HUES6 (cell line): ENCODE measurements around the gene PIGT.

Source experiments
- H3K27ac ChIP-seq: 2 replicates; pipeline ENCODE4 v1.7.0; 2013; ENCODE audit warnings: low read depth, mild to moderate bottlenecking, low read length, inconsistent platforms
- H3K27me3 ChIP-seq: 2 replicates; pipeline ENCODE4 v1.6.1; 2013; ENCODE audit warnings: low read length; ENCODE audit not compliant: control insufficient read depth, insufficient read depth
- H3K36me3 ChIP-seq: 2 replicates; pipeline ENCODE4 v1.6.1; 2013; ENCODE audit warnings: low read length; ENCODE audit not compliant: control insufficient read depth, insufficient read depth
- H3K4me1 ChIP-seq: 2 replicates; pipeline ENCODE4 v1.6.1; 2013; ENCODE audit warnings: low read length; ENCODE audit not compliant: control insufficient read depth, insufficient read depth
- H3K4me3 ChIP-seq: 2 replicates; pipeline ENCODE4 v1.5.1; 2013; ENCODE audit warnings: low read depth, low read length
- H3K9ac ChIP-seq: one replicate; pipeline ENCODE4 v1.6.1; 2013; ENCODE audit warnings: mild to moderate bottlenecking, low read length
- H3K9me3 ChIP-seq: 2 replicates; pipeline ENCODE4 v1.6.1; 2013; ENCODE audit warnings: low read depth, low read length; ENCODE audit not compliant: control insufficient read depth, insufficient read depth

Gene PIGT

GRCh38 chr20:45402946-45403345, 13.0 kb upstream of the PIGT start:
- Histone ChIP-seq H3K4me3 (no peak overlapping the region), H3K27ac (no peak overlapping the region), H3K9me3 (peaks cover 31% of the 10 kb centered on the region), H3K4me1 (peaks cover 11% of the 10 kb centered on the region; the same call in 1 of the 2 replicates), H3K36me3 (no peaks in the 10 kb centered on the region), H3K27me3 (peaks cover 49% of the 10 kb centered on the region), H3K9ac (no peak overlapping the region)

- H3K4me3 ChIP-seq, result no peak overlapping the region
- peaks cover 26% of the 10 kb centered on the region for H3K9me3 ChIP-seq
These were observed 11.5 kb upstream of the PIGT start for GRCh38 chr20:45404438-45404837.

GRCh38 chr20:45405571-45406259, 10.2 kb upstream of the PIGT start:
- Histone ChIP-seq H3K4me3 (peak overlapping the region; percentile 75), H3K27ac (no peak overlapping the region), H3K9me3 (peaks cover 14% of the 10 kb centered on the region), H3K27me3 (peaks cover 57% of the 10 kb centered on the region), H3K36me3 (peaks cover 22% of the 10 kb centered on the region), H3K9ac (peak overlapping the region; percentile 61), H3K4me1 (peaks cover 11% of the 10 kb centered on the region; the same call in 1 of the 2 replicates)

More at GRCh38 chr20:45404438-45404837, 11.5 kb upstream of the PIGT start:
- Histone ChIP-seq H3K4me1 (peaks cover 11% of the 10 kb centered on the region; the same call in 1 of the 2 replicates), H3K27me3 (peaks cover 57% of the 10 kb centered on the region), H3K36me3 (peaks cover 9% of the 10 kb centered on the region), H3K9ac (no peak overlapping the region), H3K27ac (no peak overlapping the region)

- peaks cover 7% of the 10 kb centered on the region for H3K9me3 ChIP-seq
- H3K27ac ChIP-seq, result no peak overlapping the region
- peak overlapping the region; percentile 75 for H3K4me3 ChIP-seq
- H3K9ac ChIP-seq, result peak overlapping the region; percentile 72
- H3K36me3 ChIP-seq, result peaks cover 24% of the 10 kb centered on the region
- peaks cover 57% of the 10 kb centered on the region for H3K27me3 ChIP-seq
- peaks cover 11% of the 10 kb centered on the region; the same call in 1 of the 2 replicates for H3K4me1 ChIP-seq
These were observed 9.5 kb upstream of the PIGT start for GRCh38 chr20:45406260-45407066.

GRCh38 chr20:45407067-45407745, 8.7 kb upstream of the PIGT start:
- H3K27ac ChIP-seq, result no peak overlapping the region
- peaks cover 24% of the 10 kb centered on the region for H3K36me3 ChIP-seq
- peaks cover 11% of the 10 kb centered on the region; the same call in 1 of the 2 replicates for H3K4me1 ChIP-seq
- peak overlapping the region; percentile 75 for H3K4me3 ChIP-seq
- H3K27me3 ChIP-seq, result peaks cover 57% of the 10 kb centered on the region
- peaks cover under 1% of the 10 kb centered on the region; the same call in 1 of the 2 replicates for H3K9me3 ChIP-seq
- peak overlapping the region; percentile 72 for H3K9ac ChIP-seq

GRCh38 chr20:45407783-45408645, 7.9 kb upstream of the PIGT start, which contains the start of gene DBNDD2:
DBNDD2 (plus strand) TSS chr20:45408289; CDS start chr20:45408468, 179 bp downstream.
- Histone ChIP-seq H3K9me3 (no peaks in the 10 kb centered on the region), H3K4me1 (peaks cover 11% of the 10 kb centered on the region; the same call in 1 of the 2 replicates), H3K4me3 (peak within 1 kb of the TSS; percentile 75), H3K27me3 (peaks cover 56% of the 10 kb centered on the region), H3K27ac (no peak within 1 kb of the TSS), H3K36me3 (peaks cover 24% of the 10 kb centered on the region), H3K9ac (peak within 1 kb of the TSS; percentile 72)

GRCh38 chr20:45408646-45409213, 7.2 kb upstream of the PIGT start:
- Histone ChIP-seq H3K9me3 (no peaks in the 10 kb centered on the region), H3K36me3 (peaks cover 24% of the 10 kb centered on the region), H3K4me3 (no peak overlapping the region), H3K9ac (no peak overlapping the region), H3K4me1 (peaks cover 11% of the 10 kb centered on the region; the same call in 1 of the 2 replicates), H3K27me3 (peaks cover 55% of the 10 kb centered on the region), H3K27ac (no peak overlapping the region)

GRCh38 chr20:45409521-45410272, 6.2 kb upstream of the PIGT start:
- H3K9ac ChIP-seq, result no peak overlapping the region
- peaks cover 11% of the 10 kb centered on the region; the same call in 1 of the 2 replicates for H3K4me1 ChIP-seq
- no peaks in the 10 kb centered on the region for H3K9me3 ChIP-seq
- peaks cover 24% of the 10 kb centered on the region for H3K36me3 ChIP-seq
- peaks cover 47% of the 10 kb centered on the region for H3K27me3 ChIP-seq
- H3K27ac ChIP-seq, result no peak overlapping the region
- no peak overlapping the region for H3K4me3 ChIP-seq

GRCh38 chr20:45410887-45411286, 5.1 kb upstream of the PIGT start:
- H3K36me3 ChIP-seq, result peaks cover 24% of the 10 kb centered on the region
- H3K27me3 ChIP-seq, result peaks cover 36% of the 10 kb centered on the region
- H3K27ac ChIP-seq, result no peak overlapping the region
- H3K9ac ChIP-seq, result no peak overlapping the region
- H3K4me3 ChIP-seq, result no peak overlapping the region
- no peaks in the 10 kb centered on the region for H3K9me3 ChIP-seq
- peaks cover 12% of the 10 kb centered on the region for H3K4me1 ChIP-seq
